HepG2 (cell line): ENCODE data around the gene TOX4. TPM values are rescaled to one million over a fixed set of nuclear protein-coding genes. Genes with fewer than 3 reads are reported as not detected.

Experiments used
- ATF2 ChIP-seq: sonication (generic); formaldehyde crosslinking; IDR thresholded peaks from 2 replicates; pipeline ENCODE4 v1.4.0; 2020; ENCODE audit warnings: missing genetic modification reagents
- BHLHE40 ChIP-seq: IDR thresholded peaks from 2 replicates; pipeline ENCODE4 v1.6.1; 2011; ENCODE audit warnings: low read length, improper control_type of control experiment
- BORCS8-MEF2B ChIP-seq: sonication (generic); formaldehyde crosslinking; IDR thresholded peaks from 2 replicates; pipeline ENCODE4 v1.8.0; 2022; ENCODE audit warnings: mild to moderate bottlenecking, missing genetic modification reagents
- KDM6A ChIP-seq: IDR thresholded peaks from 2 replicates; pipeline ENCODE4 v1.6.1; 2016; ENCODE audit warnings: low read depth
- KLF11 ChIP-seq: IDR thresholded peaks from 2 replicates; pipeline ENCODE4 v1.6.1; 2016; ENCODE audit warnings: missing compliant biosample characterization
- MED13 ChIP-seq: sonication (generic); formaldehyde crosslinking; IDR thresholded peaks from 2 replicates; pipeline ENCODE4 v1.5.0; 2020; ENCODE audit warnings: missing genetic modification reagents
- MXD4 ChIP-seq: IDR thresholded peaks from 2 replicates; pipeline ENCODE4 v1.6.1; 2016; ENCODE audit warnings: mild to moderate bottlenecking, missing biosample characterization, missing genetic modification reagents
- PRDM4 ChIP-seq: sonication (generic); formaldehyde crosslinking; IDR thresholded peaks from 2 replicates; pipeline ENCODE4 v1.9.0; 2021; ENCODE audit warnings: missing genetic modification reagents, borderline replicate concordance
- SKIL ChIP-seq: sonication (generic); formaldehyde crosslinking; IDR thresholded peaks from 2 replicates; pipeline ENCODE4 v1.8.0; 2022; ENCODE audit warnings: missing genetic modification reagents, mild to moderate bottlenecking, moderate library complexity, borderline replicate concordance
- SNAI1 ChIP-seq: sonication (generic); formaldehyde crosslinking; IDR thresholded peaks from 2 replicates; pipeline ENCODE4 v1.5.0; 2020; ENCODE audit warnings: mild to moderate bottlenecking, missing genetic modification reagents, borderline replicate concordance
- SP1 ChIP-seq, 2 experiments: fragments of 450-650 bp in 1 of 2; sonication (generic) in 1 of 2; formaldehyde crosslinking in 1 of 2; IDR thresholded peaks; 2 replicates each; pipeline versions ENCODE4 v1.4.0 to v1.6.1; 2016 to 2020; ENCODE audit warnings: missing genetic modification reagents in 1 of 2
- ZBTB42 ChIP-seq: sonication (generic); formaldehyde crosslinking; IDR thresholded peaks from 2 replicates; pipeline ENCODE4 v1.5.0; 2020; ENCODE audit warnings: mild to moderate bottlenecking, missing genetic modification reagents
- ZBTB43 ChIP-seq: sonication (generic); formaldehyde crosslinking; conservative IDR thresholded peaks from 2 replicates; pipeline ENCODE4 v1.4.0; 2020; ENCODE audit warnings: missing genetic modification reagents
- ZNF160 ChIP-seq: sonication (generic); formaldehyde crosslinking; IDR thresholded peaks from 2 replicates; pipeline ENCODE4 v1.8.0; 2022; ENCODE audit warnings: mild to moderate bottlenecking, inconsistent platforms, missing genetic modification reagents
- ZNF280D ChIP-seq: sonication (generic); formaldehyde crosslinking; IDR thresholded peaks from 2 replicates; pipeline ENCODE4 v1.5.1; 2020; ENCODE audit warnings: mild to moderate bottlenecking, missing genetic modification reagents
- ZNF3 ChIP-seq: IDR thresholded peaks from 2 replicates; pipeline ENCODE4 v1.7.0; 2017; ENCODE audit warnings: inconsistent platforms
- ZNF503 ChIP-seq: sonication (generic); formaldehyde crosslinking; IDR thresholded peaks from 2 replicates; pipeline ENCODE4 v1.4.0; 2020; ENCODE audit warnings: missing genetic modification reagents
- ZNF816 ChIP-seq: sonication (generic); formaldehyde crosslinking; IDR thresholded peaks from 2 replicates; pipeline ENCODE4 v1.8.0; 2022; ENCODE audit warnings: missing genetic modification reagents, mild to moderate bottlenecking, borderline replicate concordance
- polyA plus RNA-seq, 8 experiments: library from polyadenylated mRNA; depleted of rRNA in 3 of 8; stranded (reverse) in 7 of 8; unstranded in 1 of 8; fragments of >200 nt; fragmentation: Illumina TruSeq in 4 of 8; extraction: Trizol in 4 of 8; gene quantifications; 2 replicates each; pipeline versions ENCODE4 v1.2.1 to v1.2.3, GENCODE V29; 2011 to 2016; ENCODE audit warnings: low read depth in 4 of 8, missing spikeins in 1 of 8, mixed read lengths in 1 of 8; ENCODE audit not compliant: insufficient read depth in 1 of 8
- total RNA-seq, 5 experiments: library from RNA; depleted of rRNA; stranded (reverse); fragments of >200 nt; fragmentation: Illumina TruSeq; extraction: Trizol; gene quantifications; 2 replicates each; pipeline ENCODE4 v1.2.3, GENCODE V29; 2016; ENCODE audit warnings: low read depth in 1 of 5

TOX4 gene
- total and polyA plus RNA-seq, 2 of the 13 experiments (the other 11 are each of a cell fraction or from before 2014, with no cell fraction given), result 71.8 to 163 TPM

- TF ChIP-seq MXD4 (CRISPR knock-in tag), result no peak
- 0 out of 2 replicates have a peak, but pooled peaks have one; percentile 6 for TF ChIP-seq ZNF816 (CRISPR knock-in tag)
- TF ChIP-seq ZBTB43, result no peak
- TF ChIP-seq ZNF280D (CRISPR knock-in tag), result no peak
- TF ChIP-seq SP1 (IDR thresholded peaks at IDR 0.05), result no peak
- no peak for TF ChIP-seq SP1 (CRISPR knock-in tag; IDR thresholded peaks at IDR 0.05)
- no peak for TF ChIP-seq ZBTB42 (CRISPR knock-in tag)
- TF ChIP-seq ZNF160 (CRISPR knock-in tag), result no peak
- TF ChIP-seq SKIL (CRISPR knock-in tag), result no peak
- TF ChIP-seq BHLHE40, result no peak
- no peak for TF ChIP-seq ZNF3 (CRISPR knock-in tag)
- no peak for TF ChIP-seq SNAI1
- TF ChIP-seq BORCS8-MEF2B (CRISPR knock-in tag), result no peak
- TF ChIP-seq PRDM4, result no peak
- no peak for TF ChIP-seq MED13 (CRISPR knock-in tag)
- TF ChIP-seq ATF2 (CRISPR knock-in tag), result no peak
- TF ChIP-seq KDM6A (CRISPR knock-in tag), result 0 out of 2 replicates have a peak, but pooled peaks have one; percentile 6
- peak; percentile 8; the same call in 1 of the 2 replicates for TF ChIP-seq KLF11 (CRISPR knock-in tag)
- TF ChIP-seq ZNF503 (CRISPR knock-in tag), result no peak
Measured at GRCh38 chr14:21436567-21437062, 40.4 kb upstream of the TOX4 start (continued).
